Sigmoid colon (tissue), 4 donors: ENCODE results near the gene GSE1.

Experiments used
- POLR2A ChIP-seq, 2 donors: fragments of 450-650 bp; IDR thresholded peaks; one replicate each; pipeline ENCODE4 v1.6.1; 2016; ENCODE audit warnings: antibody characterized with exemption in 2 of 2, mild to moderate bottlenecking in 2 of 2, moderate library complexity in 2 of 2
- POLR2AphosphoS5 ChIP-seq, 4 donors: sonication (generic); formaldehyde crosslinking; IDR thresholded peaks; one replicate each; pipeline ENCODE4 v1.6.1; 2017; ENCODE audit warnings: antibody characterized with exemption in 4 of 4
- TF ChIP-seq, protein P1 (sequence below), 4 experiments: fragments of 450-650 bp in 3 of 4; fragments of 200-600 bp in 1 of 4; IDR thresholded peaks; one replicate each; pipeline ENCODE4 v1.5.1; 2016 to 2019; ENCODE audit warnings: antibody characterized with exemption in 4 of 4, mild to moderate bottlenecking in 3 of 4, moderate library complexity in 2 of 4

DNA sequence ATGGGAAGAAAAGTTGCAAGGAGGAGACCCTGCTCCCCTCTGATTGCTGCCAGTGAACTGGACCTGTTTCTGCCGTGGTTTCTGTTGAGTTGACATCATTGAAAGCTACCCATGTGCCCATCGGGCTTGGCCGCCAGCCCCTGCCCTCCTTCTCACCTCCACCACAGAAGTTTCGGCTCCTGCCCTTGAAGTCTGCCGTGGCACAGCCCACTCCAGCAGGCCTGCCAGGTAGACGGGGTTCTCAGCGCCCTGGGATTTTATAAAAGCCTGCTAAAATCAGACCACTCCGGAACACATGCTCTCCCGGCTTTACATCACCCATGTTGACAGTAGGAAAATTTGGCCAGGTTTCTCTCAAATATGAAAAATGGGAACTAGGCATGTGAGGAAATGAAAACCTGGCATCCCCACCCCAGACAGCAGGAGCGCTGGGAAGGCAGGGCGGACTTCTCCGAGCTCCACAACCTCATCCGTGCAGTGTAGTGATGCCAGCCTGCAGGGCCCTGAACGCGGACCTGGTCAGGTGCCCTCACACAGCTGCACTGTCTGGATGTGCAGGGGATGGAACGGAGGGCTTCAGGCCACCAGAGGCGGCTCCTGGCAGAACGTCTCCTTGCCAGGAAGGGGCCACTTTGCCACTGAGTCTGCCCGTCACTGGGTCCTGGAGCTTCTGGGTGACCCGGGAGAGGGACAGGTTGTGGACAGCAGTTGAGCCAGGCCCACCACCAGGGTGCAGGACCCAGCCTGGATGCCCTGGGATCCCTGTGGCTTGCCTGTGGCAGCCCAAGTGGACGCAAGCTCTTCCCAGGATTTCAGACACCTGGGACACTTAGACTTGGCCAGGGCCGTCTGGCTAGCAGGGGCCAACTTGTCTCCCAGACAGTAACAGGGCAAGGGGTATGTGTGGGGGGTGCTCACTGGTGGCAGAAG lies 6.9 kb upstream of the GSE1 start:
- TF ChIP-seq, protein P1, sequence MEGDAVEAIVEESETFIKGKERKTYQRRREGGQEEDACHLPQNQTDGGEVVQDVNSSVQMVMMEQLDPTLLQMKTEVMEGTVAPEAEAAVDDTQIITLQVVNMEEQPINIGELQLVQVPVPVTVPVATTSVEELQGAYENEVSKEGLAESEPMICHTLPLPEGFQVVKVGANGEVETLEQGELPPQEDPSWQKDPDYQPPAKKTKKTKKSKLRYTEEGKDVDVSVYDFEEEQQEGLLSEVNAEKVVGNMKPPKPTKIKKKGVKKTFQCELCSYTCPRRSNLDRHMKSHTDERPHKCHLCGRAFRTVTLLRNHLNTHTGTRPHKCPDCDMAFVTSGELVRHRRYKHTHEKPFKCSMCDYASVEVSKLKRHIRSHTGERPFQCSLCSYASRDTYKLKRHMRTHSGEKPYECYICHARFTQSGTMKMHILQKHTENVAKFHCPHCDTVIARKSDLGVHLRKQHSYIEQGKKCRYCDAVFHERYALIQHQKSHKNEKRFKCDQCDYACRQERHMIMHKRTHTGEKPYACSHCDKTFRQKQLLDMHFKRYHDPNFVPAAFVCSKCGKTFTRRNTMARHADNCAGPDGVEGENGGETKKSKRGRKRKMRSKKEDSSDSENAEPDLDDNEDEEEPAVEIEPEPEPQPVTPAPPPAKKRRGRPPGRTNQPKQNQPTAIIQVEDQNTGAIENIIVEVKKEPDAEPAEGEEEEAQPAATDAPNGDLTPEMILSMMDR (IDR thresholded peaks at IDR 0.05): no peak
- TF ChIP-seq POLR2A (IDR thresholded peaks at IDR 0.05) (no peak), POLR2AphosphoS5 (IDR thresholded peaks at IDR 0.05) (no peak)
